Measurements from ENCODE around the gene TYROBP. TPM values are rescaled to one million over a fixed set of nuclear protein-coding genes. Genes with fewer than 3 reads are reported as not detected.

The TYROBP gene
- total RNA-seq, 1 donor from 2014 or later, result not detected

Other genes with a start within 250 kb of the TYROBP start
- not detected in 2 replicates for gene UPK1A, start 241.8 kb downstream of the TYROBP start, total RNA-seq
- not detected in 2 replicates for gene ZBTB32, start 203.7 kb downstream of the TYROBP start, total RNA-seq
- 2.3 and 7.1 TPM in 2 replicates for gene KMT2B, start 190.3 kb downstream of the TYROBP start, total RNA-seq
- 1.1 and 1.8 TPM in 2 replicates for gene IGFLR1, start 165.8 kb downstream of the TYROBP start, total RNA-seq
- gene U2AF1L4, start 162.9 kb downstream of the TYROBP start, total RNA-seq, result 2.4 and 4.3 TPM in 2 replicates
- 16.3 and 19.2 TPM in 2 replicates for gene PSENEN, start 162.6 kb downstream of the TYROBP start, total RNA-seq
- 3.0 and 3.8 TPM in 2 replicates for gene LIN37, start 159.7 kb downstream of the TYROBP start, total RNA-seq
- 0.13 and 0.25 TPM in 2 replicates for gene HSPB6, start 151.3 kb downstream of the TYROBP start, total RNA-seq
- 1.3 and 1.4 TPM in 2 replicates for gene PROSER3, start 150.1 kb downstream of the TYROBP start, total RNA-seq
- 1.0 and 2.3 TPM in 2 replicates for gene ARHGAP33, start 132.7 kb downstream of the TYROBP start, total RNA-seq
- not detected in 2 replicates for gene PRODH2, start 95.5 kb downstream of the TYROBP start, total RNA-seq
- not detected in 2 replicates for gene NPHS1, start 55.8 kb downstream of the TYROBP start, total RNA-seq
- not detected in 2 replicates for gene KIRREL2, start 51.4 kb downstream of the TYROBP start, total RNA-seq
- 1.8 TPM in 2 replicates for gene APLP1, start 39.7 kb downstream of the TYROBP start, total RNA-seq
- gene NFKBID, start 7.8 kb downstream of the TYROBP start, total RNA-seq, result 1.4 and 2.8 TPM in 2 replicates
- gene HCST, start 5.8 kb downstream of the TYROBP start, total RNA-seq, result 0.38 and 0.39 TPM in 2 replicates
- gene LRFN3, start 28.1 kb upstream of the TYROBP start, total RNA-seq, result 0.77 and 2.9 TPM in 2 replicates
- gene SDHAF1, start 86.9 kb upstream of the TYROBP start, total RNA-seq, result 7.2 and 14.0 TPM in 2 replicates
- under 0.01 TPM in 1 of 2 replicates, not detected in the other for gene SYNE4, start 100.5 kb upstream of the TYROBP start, total RNA-seq
- 5.5 and 8.7 TPM in 2 replicates for gene ALKBH6, start 105.9 kb upstream of the TYROBP start, total RNA-seq
- 1.3 and 6.1 TPM in 2 replicates for gene CLIP3, start 124.6 kb upstream of the TYROBP start, total RNA-seq
- gene THAP8, start 146.0 kb upstream of the TYROBP start, total RNA-seq, result 0.77 and 1.1 TPM in 2 replicates
- gene WDR62, start 146.6 kb upstream of the TYROBP start, total RNA-seq, result 1.8 and 2.7 TPM in 2 replicates
- not detected in 2 replicates for gene OVOL3, start 202.8 kb upstream of the TYROBP start, total RNA-seq
- gene POLR2I, start 206.6 kb upstream of the TYROBP start, total RNA-seq, result 108 and 117 TPM in 2 replicates
- gene TBCB, start 207.2 kb upstream of the TYROBP start, total RNA-seq, result 163 and 164 TPM in 2 replicates
- gene CAPNS1, start 231.8 kb upstream of the TYROBP start, total RNA-seq, result 383 and 452 TPM in 2 replicates
- gene COX7A1, start 244.2 kb upstream of the TYROBP start, total RNA-seq, result 32.7 and 77.4 TPM in 2 replicates